Stimulated activated CD8-positive, alpha-beta memory T cell treated with anti-CD3 and anti-CD28 coated beads, Interleukin-15, amount 100 ng/mL, for 4 hours (primary cell): ENCODE results near the gene C11orf86.
"Not testable (repeated sequence)": the region's sequence is repeated elsewhere in the genome, so short reads cannot be mapped to it uniquely, and the experiment has no call there.

Experiments used
- DNase-seq, 2 donors: peaks; one replicate each; pipeline ENCODE4 v3.0.0-alpha.2; 2020; ENCODE audit warnings: low read depth in 2 of 2

The C11orf86 gene

DNA sequence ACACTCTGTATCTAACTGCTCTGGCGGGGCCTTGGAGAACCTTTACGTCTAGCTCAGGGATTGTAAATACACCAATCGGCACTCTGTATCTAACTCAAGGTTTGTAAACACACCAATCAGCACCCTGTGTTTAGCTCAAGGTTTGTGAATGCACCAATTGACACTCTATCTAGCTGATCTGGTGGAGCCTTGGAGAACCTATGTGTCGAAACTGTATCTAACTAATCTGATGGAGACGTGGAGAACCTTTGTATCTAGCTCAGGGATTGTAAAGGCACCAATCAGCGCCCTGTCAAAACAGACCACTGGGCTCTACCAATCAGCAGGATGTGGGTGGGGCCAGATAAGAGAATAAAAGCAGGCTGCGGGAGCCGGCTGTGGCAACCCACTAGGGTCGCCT, 14.3 kb downstream of the C11orf86 start:
- DNase-seq: not testable (repeated sequence)

DNA sequence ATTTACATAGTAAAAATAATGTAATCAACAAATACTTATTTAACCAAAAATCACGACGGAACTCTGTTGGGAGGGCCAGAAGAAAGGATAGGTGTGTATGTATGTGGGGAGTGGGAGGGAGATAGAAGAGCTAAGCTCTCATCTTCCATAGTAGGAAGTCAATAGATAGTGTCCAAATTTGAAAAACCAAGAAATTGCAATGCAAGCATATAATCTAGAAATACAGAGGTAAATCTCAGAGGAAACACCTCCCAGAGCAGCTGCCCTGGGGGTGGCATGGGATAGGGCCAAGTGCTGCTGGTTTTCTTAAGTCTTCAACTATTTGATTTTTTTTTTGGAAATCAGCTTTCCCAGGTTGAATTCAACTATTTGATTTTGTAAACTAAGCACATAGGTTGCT, 16.9 kb downstream of the C11orf86 start:
- no peak for DNase-seq

DNA sequence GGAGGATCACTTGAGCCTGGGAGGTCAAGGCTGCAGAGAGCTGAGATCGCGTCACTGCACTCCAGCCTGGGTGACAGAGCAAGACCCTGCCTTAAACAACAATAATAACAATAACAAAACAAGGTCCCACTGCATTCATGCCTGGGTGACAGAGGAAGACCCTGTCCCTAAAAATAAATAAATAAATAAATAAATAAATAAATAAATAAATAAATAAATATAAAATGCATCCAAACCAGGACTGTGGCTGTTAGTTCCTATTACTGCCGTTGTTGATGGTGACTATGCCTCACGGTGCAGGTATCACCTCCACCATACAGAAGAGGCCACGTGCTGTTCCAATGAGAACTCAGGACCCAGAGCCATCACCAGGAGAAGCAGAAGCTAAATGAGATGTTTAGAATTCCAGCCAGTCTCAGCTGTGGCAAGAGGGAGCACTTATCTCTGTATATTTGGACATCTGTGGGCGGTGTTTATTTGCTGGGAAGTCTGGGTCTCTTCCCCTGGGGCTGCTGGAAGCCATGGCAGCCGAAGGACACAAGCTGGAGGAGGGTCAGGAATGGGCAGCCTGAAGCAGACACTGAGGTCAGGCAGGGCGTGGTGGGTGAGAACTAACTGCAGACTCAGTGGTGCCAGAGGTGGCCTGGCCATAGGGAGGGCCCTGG, 21.6 kb downstream of the C11orf86 start:
- DNase-seq: no peak

DNA sequence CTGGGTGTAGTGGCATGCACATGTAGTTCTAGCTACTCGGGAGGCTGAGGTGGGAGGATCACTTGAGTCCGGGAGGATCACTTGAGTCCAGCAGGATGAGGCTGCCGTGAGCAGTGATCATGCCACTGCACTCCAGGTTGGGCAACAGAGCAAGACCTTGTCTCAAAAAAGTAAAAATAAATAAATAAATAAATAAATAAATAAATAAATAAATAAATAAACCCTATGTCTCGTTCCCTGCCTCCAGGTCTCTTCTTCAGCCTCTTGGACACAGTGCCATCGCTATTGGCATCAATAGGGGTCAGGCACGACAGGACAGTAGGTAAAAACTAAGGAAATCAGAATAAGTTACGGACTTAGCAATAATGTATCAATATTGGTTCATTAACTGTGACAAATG, 24.5 kb downstream of the C11orf86 start:
- no peak for DNase-seq

DNA sequence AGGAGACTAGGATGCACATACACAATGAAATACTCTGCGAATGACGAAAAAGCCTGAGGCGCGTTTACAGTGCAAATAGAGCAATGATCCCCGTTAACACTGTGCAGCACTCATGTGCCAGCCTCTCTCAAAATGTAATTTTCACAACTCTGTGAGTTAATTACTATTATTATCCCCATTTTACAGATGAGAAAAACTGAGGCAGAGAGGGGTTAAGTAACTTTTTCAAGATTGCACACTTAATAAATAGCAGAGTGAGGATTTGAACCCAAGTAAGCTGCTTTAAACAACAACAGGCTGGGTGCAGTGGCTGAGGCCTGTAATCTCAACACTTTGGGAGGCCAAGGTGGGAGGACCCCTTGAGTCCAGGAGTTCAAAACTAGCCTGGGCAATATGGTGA, 26.2 kb downstream of the C11orf86 start:
- DNase-seq: no peak

DNA sequence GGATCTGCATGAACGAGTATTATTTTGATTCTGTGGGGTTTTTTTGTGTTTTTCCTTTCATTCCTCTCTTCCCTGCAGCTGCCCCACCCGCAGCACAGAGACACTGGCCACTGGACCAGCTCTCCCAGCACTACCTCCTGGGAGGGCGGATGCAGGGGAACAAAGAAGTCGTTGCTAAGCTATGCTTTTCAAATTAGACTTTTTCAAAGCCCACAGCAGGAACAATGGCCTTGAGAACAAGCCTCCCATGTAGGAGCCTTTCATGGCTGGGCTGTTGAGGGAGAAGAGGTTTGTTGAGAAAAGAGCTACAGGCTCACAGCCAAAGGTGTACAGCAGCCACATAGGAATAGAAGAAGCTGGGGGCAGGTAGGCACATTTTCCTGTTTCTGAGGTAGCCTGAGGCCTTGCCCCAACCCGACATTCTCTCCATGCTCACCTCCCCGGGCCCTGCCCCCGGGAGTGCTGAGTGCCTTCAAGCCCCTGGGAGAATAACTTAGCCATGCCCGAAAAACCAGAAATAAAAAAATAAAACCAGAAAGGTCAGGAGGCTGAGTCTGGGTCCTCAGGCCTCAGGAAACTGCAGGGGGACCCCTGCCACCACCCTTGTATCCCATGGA, 27.3 kb downstream of the C11orf86 start:
- no peak for DNase-seq

DNA sequence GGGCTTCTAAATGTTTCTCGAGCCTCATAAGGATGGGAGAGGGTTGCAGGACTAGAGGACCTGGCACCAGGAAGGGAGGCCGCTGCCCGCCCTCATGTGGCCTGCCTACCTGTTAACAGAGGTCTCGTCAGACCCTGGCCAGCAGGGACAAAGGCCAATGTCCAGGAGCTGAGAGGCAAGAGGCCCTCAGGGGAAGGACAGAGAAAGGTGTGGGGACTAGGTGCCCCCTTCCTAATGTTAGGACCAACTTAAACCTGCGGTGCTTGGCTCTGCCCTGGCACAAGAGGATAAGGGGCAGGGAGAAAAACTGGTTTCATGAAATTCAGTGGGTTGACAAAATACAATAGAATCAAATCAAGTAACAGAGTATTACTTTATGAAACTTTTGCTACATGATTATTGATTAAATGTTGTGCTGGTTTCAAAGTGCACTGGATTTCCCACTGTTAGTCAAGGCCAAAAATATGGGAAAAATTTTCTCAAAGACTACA, 27.9 kb downstream of the C11orf86 start:
- DNase-seq: no peak

DNA sequence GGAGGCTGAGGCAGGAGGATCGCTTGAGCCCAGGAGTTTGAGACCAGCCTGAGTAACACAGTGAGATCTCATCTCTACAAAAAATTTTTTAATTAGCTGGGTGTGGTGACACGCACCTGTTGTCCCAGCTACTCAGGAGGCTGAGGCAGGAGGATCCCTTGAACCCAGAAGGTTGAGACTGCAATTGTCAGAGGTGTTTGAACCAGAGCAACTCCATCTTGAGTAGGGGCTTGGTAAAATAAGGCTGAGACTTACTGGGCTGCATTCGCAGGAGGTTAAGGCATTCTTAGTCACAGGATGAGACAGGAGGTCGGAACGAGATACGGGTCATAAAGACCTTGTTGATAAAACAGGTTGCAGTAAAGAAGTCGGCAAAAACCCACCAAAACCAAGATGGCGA, 30.1 kb downstream of the C11orf86 start:
- not testable (repeated sequence) for DNase-seq

DNA sequence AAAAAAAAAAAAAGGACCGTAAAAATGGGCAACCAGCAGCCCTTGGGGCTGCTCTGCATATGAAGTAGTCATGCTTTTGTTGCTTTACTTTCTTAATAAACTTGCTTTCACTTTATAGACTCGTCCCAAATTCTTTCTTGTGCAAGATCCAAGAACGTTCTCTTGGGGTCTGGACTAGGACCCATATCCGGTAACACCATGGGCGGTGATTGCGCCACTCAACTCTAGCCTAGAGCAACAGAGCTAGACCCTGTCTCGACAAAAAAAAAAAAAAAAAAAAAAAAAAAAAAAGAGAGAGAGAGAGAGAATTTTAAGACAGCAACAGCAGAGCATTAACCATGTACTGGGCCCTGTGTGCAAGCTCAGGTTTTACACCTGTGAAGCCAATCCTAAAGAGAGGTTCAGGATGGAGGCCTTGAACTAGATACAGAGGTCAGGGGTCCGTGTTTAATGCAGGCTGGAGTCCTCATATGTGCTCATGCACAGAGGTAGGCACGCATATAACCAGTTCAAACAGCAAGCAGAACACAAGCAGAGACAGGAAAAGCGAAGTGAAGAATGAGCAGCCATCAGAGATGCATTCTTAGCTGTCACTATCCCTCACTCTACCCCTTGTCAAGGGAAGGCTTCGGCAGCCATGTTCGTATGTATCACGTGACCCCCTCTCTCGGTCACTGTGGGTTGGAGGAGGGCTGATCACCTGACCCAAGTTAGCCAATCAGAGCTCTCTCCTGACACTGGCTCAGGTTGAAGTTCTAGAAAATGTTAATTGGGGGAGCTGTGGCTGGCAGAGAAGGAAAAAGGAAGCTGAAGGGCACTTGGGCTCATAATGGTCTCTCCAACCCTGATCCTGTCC, 31.2 kb downstream of the C11orf86 start:
- no peak for DNase-seq

DNA sequence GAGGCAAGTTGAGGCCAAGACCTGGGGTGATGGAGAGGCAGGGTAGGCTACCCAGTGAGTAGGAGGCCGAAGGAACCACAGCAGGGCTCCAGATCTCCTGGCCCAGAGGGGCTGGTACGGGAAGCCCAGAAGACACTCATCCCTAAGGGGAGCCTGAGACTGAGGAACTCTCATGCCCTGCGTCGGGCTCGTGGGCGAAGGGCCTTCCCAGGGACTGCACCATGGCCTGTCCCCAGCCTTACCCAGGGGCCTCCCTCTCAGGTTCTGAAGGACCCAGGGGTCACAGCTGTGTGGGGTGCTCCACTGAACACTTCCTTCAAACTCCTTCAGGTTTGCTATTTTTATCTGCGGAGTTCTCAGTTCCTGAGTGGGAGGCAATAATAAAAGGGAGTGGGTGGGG, 32.0 kb downstream of the C11orf86 start:
- no peak for DNase-seq

DNA sequence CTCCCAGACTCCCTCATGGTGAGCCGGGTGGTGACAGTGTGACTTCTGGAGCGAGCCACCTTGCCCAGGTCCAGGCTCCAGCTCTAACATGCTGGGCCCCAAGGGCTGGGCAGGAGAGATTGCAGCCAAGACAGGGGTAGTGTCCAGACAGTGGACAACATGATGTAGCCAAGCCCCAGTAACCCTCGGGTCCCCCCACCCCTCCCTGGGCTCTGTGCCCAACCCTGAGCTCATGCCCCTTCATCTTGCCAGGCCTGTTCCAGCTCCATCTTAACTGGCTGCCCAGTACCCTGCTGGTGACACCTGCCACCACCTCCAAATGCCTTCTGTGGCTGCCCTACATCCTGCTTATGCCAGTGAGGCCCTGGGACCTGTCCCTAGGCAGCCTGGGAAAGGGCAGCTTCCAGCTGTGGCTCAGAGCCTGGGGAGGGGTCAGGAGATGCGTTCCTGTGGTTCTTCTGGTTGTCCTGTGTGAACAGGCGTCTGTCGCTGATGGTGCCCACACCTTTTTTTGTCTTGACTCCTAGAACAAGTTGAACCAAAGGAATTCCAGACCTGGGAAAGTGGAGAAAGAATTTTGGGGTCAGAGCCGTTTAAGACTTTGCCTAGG, 35.3 kb downstream of the C11orf86 start:
- DNase-seq: no peak

DNA sequence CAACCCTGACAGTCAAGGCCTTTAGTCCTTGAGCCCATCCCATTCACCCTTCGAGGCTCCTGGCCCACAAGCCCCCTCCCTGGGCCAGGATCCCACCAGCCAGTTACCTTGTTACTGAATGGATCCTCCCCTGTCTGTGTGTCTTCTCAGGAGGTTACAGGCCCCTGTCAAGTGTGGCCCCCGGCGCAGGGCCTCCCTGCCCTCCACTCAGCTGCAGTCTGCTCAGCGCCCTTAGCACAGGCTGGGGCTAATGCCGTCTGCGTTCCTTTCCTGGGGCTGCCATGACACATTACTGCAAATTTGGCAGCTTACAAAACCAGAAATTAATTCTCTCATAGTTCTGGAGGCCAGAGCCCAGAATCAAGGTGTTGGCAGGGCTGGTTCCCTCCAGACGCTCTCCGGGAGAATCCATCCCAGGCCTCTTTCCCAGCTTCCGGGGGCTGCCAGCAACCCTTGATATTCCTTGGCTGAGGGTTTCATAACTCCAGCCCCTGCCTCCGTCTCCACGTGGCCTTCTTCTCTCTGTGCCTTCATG, 38.5 kb downstream of the C11orf86 start:
- DNase-seq: no peak

DNA sequence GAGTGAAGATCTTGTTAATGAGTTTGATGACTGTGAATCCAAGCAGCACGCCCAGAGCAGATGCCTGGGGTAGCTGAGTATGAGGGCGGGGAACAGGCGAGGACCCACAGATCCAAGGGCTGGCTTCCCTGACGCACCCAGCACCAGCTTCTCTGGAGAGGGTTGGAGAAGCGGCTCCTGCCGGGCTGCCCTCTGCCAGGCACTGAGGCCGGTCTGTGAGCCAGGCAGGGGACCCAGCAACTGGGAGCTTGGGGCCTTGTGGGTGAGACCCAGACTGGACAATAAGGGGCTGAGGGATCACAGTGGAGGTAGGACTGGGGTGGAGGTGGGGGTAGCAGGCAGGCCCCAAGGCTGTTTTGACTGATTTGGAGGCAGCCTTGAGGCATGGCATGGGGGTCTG, 39.2 kb downstream of the C11orf86 start:
- DNase-seq: no peak

DNA sequence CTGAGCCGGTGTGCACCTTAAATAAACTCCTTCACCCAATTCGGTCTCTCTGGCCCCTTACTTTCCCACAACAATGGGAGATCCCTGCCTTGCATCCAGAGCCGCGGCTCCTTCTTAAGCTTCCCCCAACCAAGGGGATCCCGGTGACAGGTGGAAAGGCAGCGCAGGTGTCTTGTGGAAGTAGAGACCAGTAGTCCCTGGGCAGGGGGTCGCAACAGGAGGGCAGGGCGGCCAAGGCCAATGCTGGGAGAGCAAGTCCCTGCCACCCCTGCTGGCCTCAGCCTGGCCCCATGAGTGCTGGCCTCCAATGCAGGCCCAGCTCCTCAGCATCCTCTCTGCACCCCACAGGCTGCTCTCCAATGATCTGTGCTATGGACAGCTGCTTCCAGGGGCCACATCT, 39.9 kb downstream of the C11orf86 start:
- DNase-seq: no peak

DNA sequence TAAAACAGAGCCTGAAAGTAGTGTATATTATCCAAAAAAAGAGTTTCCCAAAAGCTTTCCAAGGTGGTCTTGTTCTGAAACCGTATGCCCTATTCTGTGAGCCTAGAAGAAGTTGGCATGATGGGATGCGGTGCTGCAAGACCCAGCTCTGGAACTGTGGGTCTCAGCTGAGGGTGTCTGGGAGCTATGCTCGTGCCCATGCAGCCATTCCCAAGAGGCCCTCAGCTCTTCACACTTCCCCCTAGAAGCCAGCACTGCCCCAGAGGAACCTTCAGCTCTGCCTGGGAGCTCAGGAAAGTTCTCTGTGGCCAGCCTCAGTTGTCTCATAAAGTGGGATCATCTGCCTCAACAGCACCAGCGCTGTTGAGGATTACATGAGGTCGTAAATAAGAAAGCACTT, 41.4 kb downstream of the C11orf86 start:
- no peak for DNase-seq

DNA sequence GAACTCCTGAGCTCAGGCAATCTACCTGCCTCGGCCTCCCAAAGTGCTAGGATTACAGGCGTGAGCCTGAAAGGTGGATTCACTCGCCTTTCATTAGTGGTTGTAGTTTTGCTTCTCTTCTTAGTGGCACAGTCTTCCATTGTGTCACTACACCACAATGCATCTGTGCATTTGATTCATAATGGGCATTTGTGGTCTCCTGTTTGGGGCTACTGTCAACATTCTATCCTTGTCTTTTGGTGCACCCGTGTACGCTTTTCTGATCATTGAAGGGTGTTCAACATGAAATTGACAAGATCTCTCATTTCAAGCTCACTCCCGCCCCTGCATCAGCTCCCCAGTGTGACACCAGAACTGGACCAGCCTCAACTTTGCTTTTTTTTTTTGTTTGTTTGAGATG, 45.8 kb downstream of the C11orf86 start:
- DNase-seq: no peak

DNA sequence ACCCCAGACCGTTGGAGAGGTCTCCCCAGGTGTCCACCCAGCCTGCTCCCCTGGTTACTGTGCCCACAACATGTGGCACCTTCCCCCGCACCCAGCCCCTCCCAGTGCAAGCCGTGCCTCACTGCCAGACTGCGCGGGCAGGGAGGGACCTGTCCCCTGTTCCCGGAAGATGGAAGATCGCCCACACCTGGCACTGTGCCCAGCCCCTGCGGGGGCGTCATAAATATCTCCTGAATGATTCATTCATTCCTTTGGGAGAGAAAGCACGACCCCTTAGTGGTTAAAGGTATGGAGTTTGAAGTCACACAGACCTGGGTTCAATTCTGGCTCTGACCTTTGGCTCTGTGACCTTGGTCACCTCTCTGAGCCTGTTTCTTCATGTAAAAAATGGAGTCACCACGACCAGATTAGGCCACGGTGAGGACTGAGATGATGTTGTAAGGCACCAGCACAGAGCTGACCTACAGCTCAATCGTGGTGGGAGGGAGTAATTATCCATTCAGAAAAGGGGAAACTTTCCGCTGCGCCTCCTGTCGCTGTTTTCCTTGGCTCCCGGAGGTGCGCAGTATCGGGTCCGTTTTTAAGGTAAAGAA, 47.3 kb downstream of the C11orf86 start:
- no peak for DNase-seq

DNA sequence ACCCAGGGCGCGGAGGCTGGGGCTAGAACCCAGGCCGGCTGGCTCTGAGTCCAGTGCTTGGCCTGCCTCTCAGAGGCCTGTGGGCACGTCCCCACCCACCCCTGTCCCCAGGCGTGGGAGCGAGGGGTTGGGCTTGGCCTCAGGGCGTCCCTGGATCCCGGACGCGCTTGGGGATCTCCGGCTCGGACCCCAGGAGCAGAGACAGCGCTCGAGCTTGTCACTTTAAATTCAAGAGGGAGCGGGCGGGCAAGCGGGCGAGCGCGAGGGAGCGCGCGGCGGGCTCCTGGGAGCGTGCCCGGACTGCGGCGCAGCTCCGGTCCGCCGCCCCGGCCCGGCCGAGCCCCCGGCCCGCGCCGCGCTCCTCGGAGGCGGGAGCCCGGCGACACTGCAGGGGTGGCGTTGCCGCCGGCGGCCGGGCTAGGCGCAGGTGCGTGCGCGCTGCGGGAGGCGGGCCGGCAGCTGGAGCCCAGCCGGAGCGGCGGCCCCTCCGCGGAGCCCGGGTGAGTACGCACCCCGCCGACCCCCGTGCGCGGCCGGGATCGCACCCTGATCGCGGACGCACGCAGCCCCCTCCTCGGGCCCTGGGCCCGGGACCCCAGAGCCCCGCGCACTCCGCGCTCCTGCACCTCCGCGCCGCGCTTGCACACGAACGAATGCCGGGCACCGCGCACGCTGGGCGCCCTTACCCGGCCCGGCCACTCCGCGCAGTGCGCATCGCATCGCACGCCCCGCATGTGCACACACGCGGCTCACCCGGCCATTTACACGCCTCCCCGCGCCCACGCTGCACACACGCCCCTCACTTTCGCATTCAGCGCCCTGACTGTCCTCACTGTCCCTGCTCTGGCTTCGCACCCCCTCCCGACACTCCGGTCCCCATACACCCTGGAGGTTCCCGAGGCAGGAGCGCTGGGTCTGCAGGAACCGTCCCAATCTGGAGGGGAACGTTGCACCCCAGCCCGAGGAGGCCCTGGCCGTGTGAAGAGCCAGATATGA, 48.2 kb downstream of the C11orf86 start, which contains the start of gene SYT12:
SYT12 (plus strand) TSS at position 174 of the 996 bp plus-strand sequence. CDS start 7,011 bp downstream, outside the sequence.
- peak in 1 of 2 donors; percentile 5 for DNase-seq

DNA sequence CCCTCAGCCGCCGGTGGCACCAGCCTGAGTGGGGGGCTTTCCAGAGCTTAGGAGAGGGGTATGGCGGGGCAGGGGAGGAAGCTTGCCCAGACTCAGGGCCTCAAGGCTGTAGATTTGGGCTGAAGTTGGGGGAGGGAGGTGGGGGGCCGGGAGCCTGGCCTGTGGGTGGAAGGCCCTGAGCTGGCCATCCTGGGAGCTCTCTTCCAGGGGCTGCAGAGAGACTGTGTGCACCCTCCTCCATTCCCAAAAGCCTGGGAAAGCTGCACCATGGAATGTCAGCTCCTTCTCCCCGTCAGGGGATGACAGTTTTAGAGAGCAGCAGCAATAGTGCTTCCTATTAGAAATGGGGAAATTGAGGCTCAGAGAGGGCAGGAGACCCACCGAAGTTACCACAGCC, 48.9 kb downstream of the C11orf86 start:
- DNase-seq: no peak

DNA sequence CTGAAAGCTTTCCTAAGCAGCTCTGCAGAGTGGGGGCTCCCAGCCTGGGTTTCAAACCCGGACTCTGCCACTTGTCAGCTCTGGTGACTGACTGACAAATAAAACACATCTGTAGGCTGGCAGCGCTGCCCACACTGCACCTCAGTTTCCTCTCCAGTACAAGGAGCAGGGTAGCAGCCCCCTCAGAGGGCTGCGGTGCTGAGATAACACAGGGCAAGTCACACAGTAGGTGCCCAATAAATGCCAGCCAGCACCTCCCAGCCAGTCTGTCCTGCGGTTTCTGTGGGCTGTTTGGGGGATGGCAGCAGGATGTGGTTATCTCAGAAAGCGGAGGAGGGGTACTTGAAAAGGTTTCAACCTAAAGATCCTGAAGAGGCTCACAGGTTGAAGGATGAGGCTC, 49.3 kb downstream of the C11orf86 start:
- peak; percentile 20 to 38 for DNase-seq
